Vagina (tissue), 2 donors: ENCODE data around the gene HPS3. TPM values are rescaled to one million over a fixed set of nuclear protein-coding genes. Genes with fewer than 3 reads are reported as not detected.
A peak's percentile ranks its signal among the peaks of the same experiment; 100 is the strongest.
"Not testable (repeated sequence)": the region's sequence is repeated elsewhere in the genome, so short reads cannot be mapped to it uniquely, and the experiment has no call there.

Source experiments
- DNase-seq, 2 donors: peaks; one replicate each; pipeline ENCODE4 v3.0.0-alpha.2; 2017; ENCODE audit errors: extremely low spot score in 2 of 2
- H3K27ac ChIP-seq: fragments of 200-600 bp; sonication (generic); one replicate; pipeline ENCODE4 v1.5.1; 2019
- H3K27me3 ChIP-seq: fragments of 200-600 bp; sonication (generic); one replicate; pipeline ENCODE4 v1.5.1; 2019
- H3K36me3 ChIP-seq, 2 donors: fragments of 200-600 bp; sonication (generic); one replicate each; pipeline ENCODE4 v1.5.1; 2017 to 2019
- H3K4me1 ChIP-seq: fragments of 200-600 bp; sonication (generic); one replicate; pipeline ENCODE4 v1.5.1; 2019
- H3K4me3 ChIP-seq, 2 donors: fragments of 200-600 bp; sonication (generic); 1 replicate in 1 of 2; 2 replicates in 1 of 2; pipeline ENCODE4 v1.5.1; 2016 to 2019
- H3K9me3 ChIP-seq: fragments of 200-600 bp; sonication (generic); one replicate; pipeline ENCODE4 v1.5.1; 2019
- CTCF ChIP-seq, 3 experiments: fragments of 450-650 bp in 2 of 3; fragments of 200-600 bp in 1 of 3; sonication (generic) in 1 of 3; IDR thresholded peaks; one replicate each; pipeline ENCODE4 v1.5.1; 2017 to 2019; ENCODE audit warnings: antibody characterized with exemption in 3 of 3, mild to moderate bottlenecking in 2 of 3, moderate library complexity in 2 of 3
- POLR2A ChIP-seq, 2 donors: fragments of 450-650 bp; IDR thresholded peaks; one replicate each; pipeline ENCODE4 v1.6.1; 2017; ENCODE audit warnings: antibody characterized with exemption in 2 of 2, mild to moderate bottlenecking in 2 of 2, moderate library complexity in 2 of 2
- POLR2AphosphoS5 ChIP-seq, 2 donors: sonication (generic); formaldehyde crosslinking; IDR thresholded peaks; one replicate each; pipeline ENCODE4 v1.9.0; 2017; ENCODE audit warnings: antibody characterized with exemption in 2 of 2, mild to moderate bottlenecking in 2 of 2, low read depth in 1 of 2; ENCODE audit not compliant: insufficient read depth in 1 of 2
- intact Hi-C: fragments of 100-400 bp; cut with DNase I; formaldehyde crosslinking; loops from one replicate; pipeline ENCODE4 v1.15.1; 2023
- total RNA-seq: library from RNA; depleted of rRNA; stranded (reverse); fragments of >200 nt; gene quantifications from one replicate; pipeline ENCODE4 v1.2.3, GENCODE V29; 2016

The HPS3 gene
- total RNA-seq, 1 donor from 2014 or later = 25.5 TPM

- TF ChIP-seq POLR2A (IDR thresholded peaks at IDR 0.05) (no peak), POLR2AphosphoS5 (IDR thresholded peaks at IDR 0.05; ENCODE audit: insufficient read depth in 1 of 2, low read depth in 1 of 2) (no peak), CTCF (IDR thresholded peaks at IDR 0.05) (no peak)
- H3K4me3 ChIP-seq = no peak overlapping the region
- no peaks in the 10 kb centered on the region for H3K4me1 ChIP-seq
- peaks cover 0 to 6% of the 10 kb centered on the region in 2 donors for H3K36me3 ChIP-seq
- H3K27ac ChIP-seq = peak overlapping the region; percentile 49
- no peaks in the 10 kb centered on the region for H3K27me3 ChIP-seq
- DNase-seq = no peak
- intact Hi-C loops = no loop called here
- H3K9me3 ChIP-seq = no peaks in the 10 kb centered on the region
Measured at GRCh38 chr3:149181182-149181581, 51.7 kb downstream of the HPS3 start.

- Histone ChIP-seq H3K4me3 (no peak overlapping the region), H3K27ac (no peak overlapping the region), H3K4me1 (no peaks in the 10 kb centered on the region), H3K36me3 (no peaks in the 10 kb centered on the region), H3K27me3 (no peaks in the 10 kb centered on the region), H3K9me3 (no peaks in the 10 kb centered on the region)
- intact Hi-C loops = no loop called here
- no peak for TF ChIP-seq POLR2A (IDR thresholded peaks at IDR 0.05)
- no peak for TF ChIP-seq POLR2AphosphoS5 (IDR thresholded peaks at IDR 0.05; ENCODE audit: insufficient read depth in 1 of 2, low read depth in 1 of 2)
- TF ChIP-seq CTCF (IDR thresholded peaks at IDR 0.05) = no peak
- no peak for DNase-seq
Measured at GRCh38 chr3:149186219-149186618, 56.8 kb downstream of the HPS3 start.

GRCh38 chr3:149186721-149187120, 57.3 kb downstream of the HPS3 start:
- intact Hi-C loops = no loop called here
- no peak overlapping the region for H3K4me3 ChIP-seq
- no peaks in the 10 kb centered on the region for H3K4me1 ChIP-seq
- no peak for DNase-seq
- H3K27ac ChIP-seq = no peak overlapping the region
- H3K9me3 ChIP-seq = no peaks in the 10 kb centered on the region
- no peaks in the 10 kb centered on the region for H3K27me3 ChIP-seq
- TF ChIP-seq POLR2A (IDR thresholded peaks at IDR 0.05) = no peak
- no peak for TF ChIP-seq CTCF (IDR thresholded peaks at IDR 0.05)
- TF ChIP-seq POLR2AphosphoS5 (IDR thresholded peaks at IDR 0.05; ENCODE audit: insufficient read depth in 1 of 2, low read depth in 1 of 2) = no peak
- no peaks in the 10 kb centered on the region for H3K36me3 ChIP-seq

GRCh38 chr3:149188494-149188893, 59.1 kb downstream of the HPS3 start:
- no peak overlapping the region for H3K27ac ChIP-seq
- H3K4me1 ChIP-seq = no peaks in the 10 kb centered on the region
- no peaks in the 10 kb centered on the region for H3K9me3 ChIP-seq
- H3K4me3 ChIP-seq = no peak overlapping the region
- intact Hi-C loops = no loop called here
- H3K36me3 ChIP-seq = no peaks in the 10 kb centered on the region
- TF ChIP-seq POLR2A (IDR thresholded peaks at IDR 0.05) = no peak
- TF ChIP-seq CTCF (IDR thresholded peaks at IDR 0.05) = no peak
- TF ChIP-seq POLR2AphosphoS5 (IDR thresholded peaks at IDR 0.05; ENCODE audit: insufficient read depth in 1 of 2, low read depth in 1 of 2) = no peak
- no peak for DNase-seq
- H3K27me3 ChIP-seq = no peaks in the 10 kb centered on the region

- Histone ChIP-seq H3K36me3 (no peaks in the 10 kb centered on the region), H3K27ac (no peak overlapping the region), H3K4me1 (no peaks in the 10 kb centered on the region), H3K4me3 (no peak overlapping the region), H3K9me3 (no peaks in the 10 kb centered on the region), H3K27me3 (no peaks in the 10 kb centered on the region)
- DNase-seq = no peak
- intact Hi-C loops = no loop called here
- TF ChIP-seq CTCF (IDR thresholded peaks at IDR 0.05) = no peak
- no peak for TF ChIP-seq POLR2A (IDR thresholded peaks at IDR 0.05)
- no peak for TF ChIP-seq POLR2AphosphoS5 (IDR thresholded peaks at IDR 0.05; ENCODE audit: insufficient read depth in 1 of 2, low read depth in 1 of 2)
Measured at GRCh38 chr3:149195221-149195620, 65.8 kb downstream of the HPS3 start.

- H3K27me3 ChIP-seq, intact Hi-C loops, H3K36me3 ChIP-seq, H3K9me3 ChIP-seq, H3K4me1 ChIP-seq, H3K4me3 ChIP-seq, DNase-seq, H3K27ac ChIP-seq: not testable (repeated sequence)
Measured at GRCh38 chr3:149196805-149197592, 67.6 kb downstream of the HPS3 start.
